OCI-LY3 (cell line): ENCODE results near the gene WWOX.

ENCODE experiments used
- H2AFZ ChIP-seq: fragments of 200-600, 300-600 bp; shearing (Covaris generic); 2 replicates; pipeline ENCODE4 v1.6.0; 2014; ENCODE audit warnings: antibody characterized with exemption, low read depth, low read length
- H3K27ac ChIP-seq: fragments of 200-600, 300-600 bp; sonication (generic); 2 replicates; pipeline ENCODE4 v1.5.1; 2014; ENCODE audit warnings: mild to moderate bottlenecking, low read length, moderate library complexity, mixed read lengths
- H3K27me3 ChIP-seq: fragments of 200-600, 300-600 bp; sonication (generic); 2 replicates; pipeline ENCODE4 v1.6.1; 2014; ENCODE audit warnings: low read depth, low read length, mixed read lengths
- H3K36me3 ChIP-seq: fragments of 200-600, 300-600 bp; sonication (generic); replicated peaks from 2 replicates; pipeline ENCODE3; 2014; ENCODE audit warnings: low read depth, low read length, mixed read lengths
- H3K4me1 ChIP-seq: fragments of 300-600, 200-600 bp; sonication (generic); 2 replicates; pipeline ENCODE4 v1.6.1; 2014; ENCODE audit warnings: low read length, mixed read lengths
- H3K4me2 ChIP-seq: fragments of 200-600, 300-600 bp; sonication (generic); 2 replicates; pipeline ENCODE4 v1.6.1; 2014; ENCODE audit warnings: low read length, mixed read lengths
- H3K4me3 ChIP-seq: fragments of 300-600, 200-600 bp; sonication (generic); 2 replicates; pipeline ENCODE4 v1.5.1; 2014; ENCODE audit warnings: antibody characterized with exemption, mild to moderate bottlenecking, low read length, moderate library complexity
- H3K79me2 ChIP-seq: fragments of 300-600, 200-600 bp; shearing (Covaris generic); 2 replicates; pipeline ENCODE4 v1.6.1; 2014; ENCODE audit warnings: mild to moderate bottlenecking, low read length, mixed read lengths
- H3K9ac ChIP-seq: fragments of 300-600, 200-600 bp; shearing (Covaris generic); 2 replicates; pipeline ENCODE4 v1.6.0; 2014; ENCODE audit warnings: mild to moderate bottlenecking, low read length, moderate library complexity
- H3K9me3 ChIP-seq: fragments of 200-600, 300-600 bp; shearing (Covaris generic); 2 replicates; pipeline ENCODE4 v1.6.1; 2014; ENCODE audit warnings: low read length, mixed read lengths; ENCODE audit not compliant: insufficient read depth
- H4K20me1 ChIP-seq: fragments of 200-600, 300-600 bp; sonication (generic); 2 replicates; pipeline ENCODE4 v1.6.1; 2016; ENCODE audit warnings: low read length, mixed read lengths; ENCODE audit not compliant: insufficient read depth
- CTCF ChIP-seq: fragments of 200-600, 300-600 bp; sonication (generic); IDR thresholded peaks from 2 replicates; pipeline ENCODE4 v1.5.1; 2014; ENCODE audit warnings: antibody characterized with exemption, low read length, low read depth
- EZH2phosphoT487 ChIP-seq: fragments of 200-600 bp; shearing (Covaris generic); IDR thresholded peaks from 2 replicates; pipeline ENCODE4 v1.6.1; 2018; ENCODE audit warnings: antibody characterized with exemption, mixed run types, low read depth

The WWOX gene

GRCh38 chr16:78764478-78764877 is 665.0 kb downstream of the WWOX start:
- no peak overlapping the region for H3K4me2 ChIP-seq
- TF ChIP-seq CTCF (no peak), EZH2phosphoT487 (no peak)
- H3K27ac ChIP-seq: no peak overlapping the region
- H4K20me1 ChIP-seq: no peaks in the 10 kb centered on the region
- H3K4me1 ChIP-seq: no peaks in the 10 kb centered on the region
- H3K79me2 ChIP-seq: no peaks in the 10 kb centered on the region
- H3K4me3 ChIP-seq: no peak overlapping the region
- H3K9ac ChIP-seq: no peak overlapping the region
- no peaks in the 10 kb centered on the region for H3K27me3 ChIP-seq
- H2AFZ ChIP-seq: no peak overlapping the region
- no peaks in the 10 kb centered on the region for H3K9me3 ChIP-seq
- no peaks in the 10 kb centered on the region for H3K36me3 ChIP-seq

- Histone ChIP-seq H3K79me2 (no peaks in the 10 kb centered on the region), H3K4me1 (peaks cover 3% of the 10 kb centered on the region; the same call in 1 of the 2 replicates), H3K27me3 (peaks cover 13% of the 10 kb centered on the region; the same call in 1 of the 2 replicates), H3K9ac (no peak overlapping the region), H3K4me2 (no peak overlapping the region), H2AFZ (no peak overlapping the region), H3K27ac (no peak overlapping the region), H3K36me3 (no peaks in the 10 kb centered on the region), H3K4me3 (no peak overlapping the region), H3K9me3 (no peaks in the 10 kb centered on the region), H4K20me1 (no peaks in the 10 kb centered on the region)
- no peak for TF ChIP-seq EZH2phosphoT487
- no peak for TF ChIP-seq CTCF
Measured at GRCh38 chr16:78768226-78768625, 668.8 kb downstream of the WWOX start.

GRCh38 chr16:78768718-78769117 is 669.3 kb downstream of the WWOX start:
- Histone ChIP-seq H3K4me1 (peaks cover 3% of the 10 kb centered on the region; the same call in 1 of the 2 replicates), H3K27me3 (peaks cover 13% of the 10 kb centered on the region; the same call in 1 of the 2 replicates), H3K79me2 (no peaks in the 10 kb centered on the region), H3K9ac (no peak overlapping the region), H2AFZ (no peak overlapping the region), H4K20me1 (no peaks in the 10 kb centered on the region), H3K9me3 (no peaks in the 10 kb centered on the region), H3K36me3 (no peaks in the 10 kb centered on the region), H3K27ac (no peak overlapping the region), H3K4me2 (no peak overlapping the region), H3K4me3 (no peak overlapping the region)
- no peak for TF ChIP-seq EZH2phosphoT487
- TF ChIP-seq CTCF: no peak

- H3K4me2 ChIP-seq: peak overlapping the region; percentile 60
- TF ChIP-seq EZH2phosphoT487 (no peak), CTCF (peak; percentile 74)
- H3K9me3 ChIP-seq: no peaks in the 10 kb centered on the region
- H4K20me1 ChIP-seq: no peaks in the 10 kb centered on the region
- H3K4me1 ChIP-seq: peaks cover 13% of the 10 kb centered on the region
- no peak overlapping the region for H2AFZ ChIP-seq
- H3K4me3 ChIP-seq: peak overlapping the region; percentile 47
- H3K27ac ChIP-seq: no peak overlapping the region
- no peaks in the 10 kb centered on the region for H3K79me2 ChIP-seq
- peaks cover 13% of the 10 kb centered on the region; the same call in 1 of the 2 replicates for H3K27me3 ChIP-seq
- no peak overlapping the region; the same call in 1 of the 2 replicates for H3K9ac ChIP-seq
- no peaks in the 10 kb centered on the region for H3K36me3 ChIP-seq
Measured at GRCh38 chr16:78770353-78771091, 671.1 kb downstream of the WWOX start.
